PC-3 (cell line): ENCODE data around the gene GRK1.

ENCODE experiments used
- EZH2 ChIP-seq: fragments of 300-600 bp; sonication (generic); IDR thresholded peaks from one replicate; pipeline ENCODE4 v1.6.1; 2017; ENCODE audit warnings: antibody characterized with exemption, mild to moderate bottlenecking, low read length; ENCODE audit not compliant: unreplicated experiment
- EZH2phosphoT487 ChIP-seq: fragments of 300-600 bp; sonication (generic); IDR thresholded peaks from 2 replicates; pipeline ENCODE4 v1.6.1; 2018; ENCODE audit warnings: mild to moderate bottlenecking, antibody characterized with exemption, low read length, borderline replicate concordance
- TF ChIP-seq, protein P1 (sequence below): fragments of 300-600 bp; sonication (generic); conservative IDR thresholded peaks from 2 replicates; pipeline ENCODE4 v1.5.1; 2017; ENCODE audit warnings: antibody characterized with exemption, low read depth, mild to moderate bottlenecking, low read length

DNA sequence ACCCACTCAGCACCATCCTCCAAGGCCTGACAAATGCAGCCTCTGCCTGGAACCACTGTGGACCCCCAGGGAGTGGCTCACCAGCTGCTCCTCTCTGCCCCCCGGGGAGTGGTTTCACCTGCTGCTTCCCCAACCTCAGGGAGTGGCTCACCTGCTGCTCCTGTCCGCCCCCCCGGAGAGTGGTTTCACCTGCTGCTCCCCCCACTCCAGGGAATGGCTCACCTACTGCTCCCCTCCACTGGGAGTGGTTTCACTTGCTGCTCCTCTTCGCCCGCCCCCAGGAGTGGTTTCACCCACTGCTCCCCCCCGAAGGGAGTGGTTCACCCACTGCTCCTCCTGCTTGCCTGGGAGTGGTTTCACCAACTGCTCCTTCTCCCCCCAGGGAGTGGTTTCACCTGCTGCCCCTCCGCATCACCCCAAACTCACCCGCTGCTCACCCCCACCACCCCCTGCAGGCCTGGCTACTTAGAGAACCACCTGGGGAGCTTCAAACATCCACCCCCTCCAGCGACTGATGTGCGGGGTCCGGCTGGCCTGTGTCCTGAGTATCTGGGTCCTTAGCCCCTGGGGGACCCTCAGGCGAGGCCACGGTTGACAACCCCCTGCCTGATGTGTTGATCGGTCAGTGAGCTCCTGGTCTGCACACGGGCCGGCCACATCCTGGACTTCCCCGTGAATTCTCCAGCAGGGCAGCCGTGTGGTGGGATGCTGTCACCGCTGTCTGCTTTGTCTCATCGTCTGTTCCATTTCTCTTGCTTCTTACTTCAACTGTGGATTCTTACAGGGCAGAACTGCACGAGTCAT lies 77.4 kb downstream of the GRK1 start:
- TF ChIP-seq, protein P1, sequence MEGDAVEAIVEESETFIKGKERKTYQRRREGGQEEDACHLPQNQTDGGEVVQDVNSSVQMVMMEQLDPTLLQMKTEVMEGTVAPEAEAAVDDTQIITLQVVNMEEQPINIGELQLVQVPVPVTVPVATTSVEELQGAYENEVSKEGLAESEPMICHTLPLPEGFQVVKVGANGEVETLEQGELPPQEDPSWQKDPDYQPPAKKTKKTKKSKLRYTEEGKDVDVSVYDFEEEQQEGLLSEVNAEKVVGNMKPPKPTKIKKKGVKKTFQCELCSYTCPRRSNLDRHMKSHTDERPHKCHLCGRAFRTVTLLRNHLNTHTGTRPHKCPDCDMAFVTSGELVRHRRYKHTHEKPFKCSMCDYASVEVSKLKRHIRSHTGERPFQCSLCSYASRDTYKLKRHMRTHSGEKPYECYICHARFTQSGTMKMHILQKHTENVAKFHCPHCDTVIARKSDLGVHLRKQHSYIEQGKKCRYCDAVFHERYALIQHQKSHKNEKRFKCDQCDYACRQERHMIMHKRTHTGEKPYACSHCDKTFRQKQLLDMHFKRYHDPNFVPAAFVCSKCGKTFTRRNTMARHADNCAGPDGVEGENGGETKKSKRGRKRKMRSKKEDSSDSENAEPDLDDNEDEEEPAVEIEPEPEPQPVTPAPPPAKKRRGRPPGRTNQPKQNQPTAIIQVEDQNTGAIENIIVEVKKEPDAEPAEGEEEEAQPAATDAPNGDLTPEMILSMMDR: no peak
- TF ChIP-seq EZH2 (no peak), EZH2phosphoT487 (no peak)
